ENCODE results near the gene EPHA4.
"Not testable (repeated sequence)": the region's sequence is repeated elsewhere in the genome, so short reads cannot be mapped to it uniquely, and the experiment has no call there.

Gene EPHA4

GRCh38 chr2:221514305-221515040 lies 57.6 kb downstream of the EPHA4 start:
- H3K36me3 ChIP-seq (replicated peaks; ENCODE audit: low read depth, low read length), result peaks cover 11% of the 10 kb centered on the region
- no peak overlapping the region for H3K9ac ChIP-seq (ENCODE audit: low read length)
- no peaks in the 10 kb centered on the region for H3K79me2 ChIP-seq (ENCODE audit: low read length)
- H3K27me3 ChIP-seq (ENCODE audit: low read depth, low read length), result no peaks in the 10 kb centered on the region
- H3K4me1 ChIP-seq (ENCODE audit: low read length), result peaks cover 35% of the 10 kb centered on the region
- no peaks in the 10 kb centered on the region for H3K9me3 ChIP-seq (ENCODE audit: insufficient read depth, low read length)
- H3K4me3 ChIP-seq (ENCODE audit: low read length), result no peak overlapping the region
- no peak overlapping the region for H3K27ac ChIP-seq (ENCODE audit: low read length)
- no peak overlapping the region for H2AFZ ChIP-seq (ENCODE audit: low read depth, low read length)
- TF ChIP-seq EZH2phosphoT487 (IDR thresholded peaks at IDR 0.05; ENCODE audit: low read depth) (no peak), CTCF (IDR thresholded peaks at IDR 0.05; ENCODE audit: low read depth, low read length) (no peak)
- no peak overlapping the region for H3K4me2 ChIP-seq (ENCODE audit: low read length)
- H4K20me1 ChIP-seq (ENCODE audit: insufficient read depth, low read length), result no peaks in the 10 kb centered on the region

GRCh38 chr2:221513232-221513631 lies 58.9 kb downstream of the EPHA4 start:
- TF ChIP-seq CTCF (IDR thresholded peaks at IDR 0.05; ENCODE audit: low read depth, low read length) (no peak), EZH2phosphoT487 (IDR thresholded peaks at IDR 0.05; ENCODE audit: low read depth) (no peak)
- Histone ChIP-seq H3K9ac (ENCODE audit: low read length) (no peak overlapping the region), H3K4me3 (ENCODE audit: low read length) (no peak overlapping the region), H2AFZ (ENCODE audit: low read depth, low read length) (no peak overlapping the region), H3K27me3 (ENCODE audit: low read depth, low read length) (no peaks in the 10 kb centered on the region), H3K36me3 (replicated peaks; ENCODE audit: low read depth, low read length) (peaks cover 11% of the 10 kb centered on the region), H3K4me1 (ENCODE audit: low read length) (peaks cover 23% of the 10 kb centered on the region), H3K79me2 (ENCODE audit: low read length) (no peaks in the 10 kb centered on the region), H3K9me3 (ENCODE audit: insufficient read depth, low read length) (no peaks in the 10 kb centered on the region), H4K20me1 (ENCODE audit: insufficient read depth, low read length) (no peaks in the 10 kb centered on the region), H3K27ac (ENCODE audit: low read length) (no peak overlapping the region), H3K4me2 (ENCODE audit: low read length) (no peak overlapping the region)

- not testable (repeated sequence) for H3K9me3 ChIP-seq (ENCODE audit: insufficient read depth, low read length); H3K27ac ChIP-seq (ENCODE audit: low read length); H3K4me1 ChIP-seq (ENCODE audit: low read length); H3K9ac ChIP-seq (ENCODE audit: low read length); H3K27me3 ChIP-seq (ENCODE audit: low read depth, low read length); H4K20me1 ChIP-seq (ENCODE audit: insufficient read depth, low read length); H3K79me2 ChIP-seq (ENCODE audit: low read length)
- peak overlapping the region; percentile 4; the same call in 1 of the 2 replicates for H3K4me3 ChIP-seq (ENCODE audit: low read length)
- H3K4me2 ChIP-seq (ENCODE audit: low read length), result peak overlapping the region; percentile 27
- H2AFZ ChIP-seq (ENCODE audit: low read depth, low read length), result 0 out of 2 replicates have a peak overlapping the region, but pooled peaks have one; percentile 16
- H3K36me3 ChIP-seq (replicated peaks; ENCODE audit: low read depth, low read length), result peaks cover 11% of the 10 kb centered on the region
Measured at GRCh38 chr2:221511325-221511724, 60.8 kb downstream of the EPHA4 start.

GRCh38 chr2:221506469-221506868 lies 65.6 kb downstream of the EPHA4 start:
- no peaks in the 10 kb centered on the region for H3K79me2 ChIP-seq (ENCODE audit: low read length)
- H3K4me2 ChIP-seq (ENCODE audit: low read length), result no peak overlapping the region
- peaks cover 9% of the 10 kb centered on the region for H3K36me3 ChIP-seq (replicated peaks; ENCODE audit: low read depth, low read length)
- no peak overlapping the region for H3K27ac ChIP-seq (ENCODE audit: low read length)
- TF ChIP-seq CTCF (IDR thresholded peaks at IDR 0.05; ENCODE audit: low read depth, low read length) (no peak), EZH2phosphoT487 (IDR thresholded peaks at IDR 0.05; ENCODE audit: low read depth) (no peak)
- H3K9ac ChIP-seq (ENCODE audit: low read length), result no peak overlapping the region
- no peak overlapping the region for H2AFZ ChIP-seq (ENCODE audit: low read depth, low read length)
- H3K27me3 ChIP-seq (ENCODE audit: low read depth, low read length), result no peaks in the 10 kb centered on the region
- H3K4me3 ChIP-seq (ENCODE audit: low read length), result no peak overlapping the region
- H3K9me3 ChIP-seq (ENCODE audit: insufficient read depth, low read length), result no peaks in the 10 kb centered on the region
- no peaks in the 10 kb centered on the region for H4K20me1 ChIP-seq (ENCODE audit: insufficient read depth, low read length)
- peaks cover 15% of the 10 kb centered on the region for H3K4me1 ChIP-seq (ENCODE audit: low read length)
